ENCODE measurements around the gene LRP5. TPM values are rescaled to one million over a fixed set of nuclear protein-coding genes. Genes with fewer than 3 reads are reported as not detected.

Gene LRP5
- total RNA-seq, 1 donor from 2014 or later = 64.8 TPM

Other genes with a start within 250 kb of the LRP5 start
- gene CHKA, start 191.2 kb upstream of the LRP5 start, total RNA-seq = 10.6 TPM
- 30.4 TPM for gene KMT5B, start 99.3 kb upstream of the LRP5 start, total RNA-seq
- gene C11orf24, start 40.6 kb upstream of the LRP5 start, total RNA-seq = 23.9 TPM
- gene PPP6R3, start 148.2 kb downstream of the LRP5 start, total RNA-seq = 86.7 TPM

All from left ventricle myocardium superior (tissue), 1 donor.